ENCODE measurements around the gene KLRK1.
"Not testable (repeated sequence)": the region's sequence is repeated elsewhere in the genome, so short reads cannot be mapped to it uniquely, and the experiment has no call there.

Gene KLRK1

DNA sequence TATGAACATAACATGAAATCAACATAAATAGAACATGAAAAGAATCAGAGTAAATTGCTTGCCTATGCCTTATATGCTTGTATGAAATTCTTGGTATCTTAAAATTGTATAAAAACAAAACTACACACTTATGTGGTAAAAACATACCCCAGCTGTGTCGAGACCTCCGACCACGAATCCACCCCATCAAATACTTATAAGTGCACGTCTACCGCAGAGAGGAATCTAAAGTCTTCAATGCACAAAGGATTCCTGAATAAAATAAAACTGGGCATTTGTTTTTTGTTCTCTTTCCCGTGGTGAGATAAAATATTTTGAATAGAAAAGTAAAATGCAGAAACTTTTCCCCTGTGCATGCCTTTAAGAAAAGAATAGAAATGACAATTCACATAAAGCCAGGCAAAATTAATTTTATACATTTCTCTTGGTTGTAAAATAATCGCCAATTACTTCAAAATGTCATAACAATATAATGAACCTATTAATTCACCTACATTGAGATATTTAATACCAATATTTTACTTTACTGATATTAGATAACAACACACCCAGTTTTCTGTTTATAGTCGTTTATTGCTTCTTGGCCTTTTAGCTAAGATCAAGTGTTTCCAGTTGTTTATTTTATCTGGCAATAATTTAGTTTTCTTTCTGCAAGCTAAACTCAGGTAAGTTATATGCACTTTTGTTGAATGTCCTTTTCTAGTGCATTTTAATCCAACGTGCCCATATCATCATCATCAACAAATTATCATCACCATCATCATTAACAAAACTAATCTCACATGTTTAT, 1.0 kb downstream of the KLRK1 start:
- DNase-seq: no peak

DNA sequence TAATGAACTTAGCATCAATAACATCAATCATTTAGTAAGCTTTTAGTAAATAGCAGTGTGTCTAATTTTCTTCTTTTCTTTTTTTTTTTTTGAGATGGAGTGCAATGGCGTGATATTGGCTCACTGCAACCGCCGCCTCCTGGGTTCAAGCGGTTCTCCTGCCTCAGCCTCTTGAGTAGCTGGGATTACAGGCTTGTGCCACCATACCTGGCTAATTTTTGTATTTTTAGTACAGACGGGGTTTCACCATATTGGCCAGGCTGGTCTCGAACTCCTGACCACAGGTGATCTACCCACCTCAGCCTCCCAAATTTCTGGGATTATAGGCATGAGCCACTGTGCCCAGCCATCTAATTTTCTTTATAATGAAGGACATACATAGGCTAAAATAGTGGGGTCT, 2.3 kb downstream of the KLRK1 start:
- DNase-seq: not testable (repeated sequence)

DNA sequence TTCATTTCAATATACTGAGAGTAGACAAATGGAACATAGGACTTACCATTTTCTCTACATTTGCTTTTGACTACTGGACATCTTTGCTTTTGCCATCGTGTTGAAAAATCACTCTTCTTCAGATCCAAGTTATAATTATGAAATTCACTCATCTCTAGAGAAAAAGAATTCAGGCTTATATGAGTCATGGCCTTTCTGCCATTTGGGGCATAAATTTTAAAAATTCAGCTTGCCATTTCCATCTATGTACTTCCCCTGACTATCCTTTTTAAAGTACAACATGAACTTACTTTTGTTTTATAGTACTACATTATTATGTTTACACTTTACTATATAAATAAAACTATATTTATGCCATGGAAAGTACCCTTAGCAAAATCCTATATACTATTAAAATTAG, 3.0 kb downstream of the KLRK1 start:
- no peak for DNase-seq

DNA sequence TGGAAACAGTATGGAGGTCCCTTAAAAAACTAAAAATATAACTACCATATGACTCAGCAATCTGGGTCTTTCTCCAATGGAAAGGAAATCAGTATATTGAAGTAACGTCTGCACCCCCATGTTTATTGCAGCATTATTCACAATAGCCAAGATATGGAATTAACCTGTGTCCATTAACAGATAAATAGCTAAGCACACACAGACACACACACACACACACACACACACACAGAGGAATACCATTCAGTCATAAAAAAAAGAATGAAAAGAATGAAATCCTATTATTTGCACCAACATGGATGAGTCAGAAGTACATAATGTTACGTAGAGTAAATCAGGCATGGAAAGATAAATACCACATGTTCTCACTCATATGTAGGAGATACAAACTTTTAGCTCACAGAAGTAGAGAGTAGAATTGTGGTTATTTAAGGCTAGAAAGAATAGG, 4.7 kb downstream of the KLRK1 start:
- DNase-seq: peak in 1 of 3 experiments; percentile 67

DNA sequence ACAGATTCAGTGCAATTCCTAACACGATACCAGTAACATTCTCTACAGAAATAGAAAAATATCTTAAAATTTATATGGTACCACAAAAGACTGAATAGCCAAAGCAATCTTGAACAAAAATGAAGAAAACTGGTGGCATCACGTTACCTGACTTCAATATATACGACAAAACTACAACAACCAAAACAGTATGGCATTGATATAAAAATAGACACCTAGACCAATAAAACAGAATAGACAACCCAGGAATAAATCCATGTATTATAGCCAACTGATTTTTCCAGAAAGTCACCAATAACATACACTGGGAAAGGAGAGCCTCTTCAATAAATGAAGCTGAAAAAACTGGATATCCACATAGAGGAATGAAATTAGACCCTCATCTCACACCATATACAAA, 5.7 kb downstream of the KLRK1 start:
- no peak for DNase-seq

DNA sequence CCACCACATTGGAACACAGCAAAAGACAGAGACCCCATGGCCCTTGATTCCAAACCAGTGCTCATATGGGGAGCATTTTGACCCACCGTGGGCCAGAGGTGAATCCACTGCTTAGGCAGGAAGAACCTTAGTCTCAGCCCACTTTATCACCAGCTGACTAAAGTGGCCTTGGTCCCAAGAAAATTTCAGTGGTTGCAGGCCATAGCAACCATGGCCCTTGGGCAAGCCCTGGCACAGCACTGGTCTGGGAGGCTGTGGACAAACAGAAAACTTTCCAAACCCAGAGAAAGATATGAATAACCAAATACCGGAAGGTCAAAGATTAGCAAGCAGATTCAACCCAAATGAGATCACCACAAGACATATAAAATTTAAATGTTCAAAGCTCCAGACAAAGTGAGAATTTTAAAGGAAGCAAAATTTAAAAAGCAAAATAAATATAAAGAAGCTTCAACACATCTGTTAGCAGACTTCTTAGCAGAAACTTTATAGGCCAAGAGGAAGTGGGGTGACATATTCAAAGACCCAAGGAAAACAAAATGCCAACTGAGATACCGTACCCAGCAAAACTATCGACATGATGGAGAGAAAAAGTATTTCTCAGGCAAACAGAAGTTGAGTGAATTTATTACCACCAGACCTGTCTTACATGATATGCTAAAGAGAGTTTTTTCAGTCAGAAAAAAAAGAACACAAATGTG, 7.8 kb downstream of the KLRK1 start:
- DNase-seq: no peak

DNA sequence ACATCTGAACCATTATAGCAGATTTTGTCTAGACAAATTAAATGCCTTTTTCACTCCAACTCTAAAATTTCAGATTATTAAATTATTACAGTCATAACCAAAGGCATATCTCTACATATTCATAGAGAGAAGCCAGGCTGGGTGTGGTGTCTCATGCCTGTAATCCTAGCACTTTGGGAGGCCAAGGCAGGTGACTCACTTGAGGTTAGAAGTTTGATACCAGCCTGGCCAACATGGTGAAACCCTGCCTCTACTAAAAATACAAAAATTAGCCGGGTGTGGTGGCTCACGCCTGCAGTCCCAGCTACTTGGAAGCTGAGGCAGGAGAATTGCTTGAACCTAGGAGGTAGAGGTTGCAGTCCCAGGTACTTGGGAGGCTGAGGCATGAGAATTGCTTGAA, 11.1 kb downstream of the KLRK1 start:
- DNase-seq: not testable (repeated sequence)

DNA sequence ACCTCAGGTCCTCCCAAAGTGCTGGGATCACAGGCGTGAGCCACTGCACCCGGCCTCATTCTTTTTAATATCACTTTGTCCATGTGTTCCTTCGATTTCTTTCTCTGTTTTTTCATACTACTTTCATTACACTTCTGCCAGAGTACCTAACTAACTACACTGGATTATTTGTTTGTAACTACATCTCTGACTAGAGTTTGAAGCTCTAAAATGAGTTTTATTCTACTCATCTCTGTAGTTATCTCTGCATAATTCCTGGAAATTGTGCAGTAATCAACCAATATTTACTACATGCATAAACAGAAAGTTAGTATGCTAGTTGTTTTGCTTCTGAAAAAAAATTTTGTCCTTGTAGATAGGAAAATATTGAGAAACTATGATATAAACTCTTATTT, 15.2 kb downstream of the KLRK1 start:
- no peak for DNase-seq

DNA sequence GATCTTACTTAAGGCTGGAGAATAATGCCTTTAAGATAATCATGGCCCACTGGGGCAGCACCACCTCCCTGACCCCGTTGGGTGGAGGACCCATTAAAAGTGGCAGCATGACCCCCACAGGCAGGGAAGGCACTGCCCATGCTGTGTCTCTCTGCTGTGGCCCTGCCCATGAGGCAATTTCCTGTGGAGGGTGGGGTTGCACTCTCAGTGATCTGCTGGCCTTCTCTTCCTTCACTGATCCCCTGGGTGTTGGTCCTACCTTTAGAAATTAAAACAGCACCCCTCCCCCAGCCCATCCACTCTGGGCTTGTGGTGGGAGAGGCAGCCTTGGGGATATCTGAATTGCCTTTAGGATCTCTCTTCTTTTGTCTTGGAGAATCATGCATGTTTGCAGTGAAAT, 17.3 kb downstream of the KLRK1 start:
- DNase-seq: no peak

DNA sequence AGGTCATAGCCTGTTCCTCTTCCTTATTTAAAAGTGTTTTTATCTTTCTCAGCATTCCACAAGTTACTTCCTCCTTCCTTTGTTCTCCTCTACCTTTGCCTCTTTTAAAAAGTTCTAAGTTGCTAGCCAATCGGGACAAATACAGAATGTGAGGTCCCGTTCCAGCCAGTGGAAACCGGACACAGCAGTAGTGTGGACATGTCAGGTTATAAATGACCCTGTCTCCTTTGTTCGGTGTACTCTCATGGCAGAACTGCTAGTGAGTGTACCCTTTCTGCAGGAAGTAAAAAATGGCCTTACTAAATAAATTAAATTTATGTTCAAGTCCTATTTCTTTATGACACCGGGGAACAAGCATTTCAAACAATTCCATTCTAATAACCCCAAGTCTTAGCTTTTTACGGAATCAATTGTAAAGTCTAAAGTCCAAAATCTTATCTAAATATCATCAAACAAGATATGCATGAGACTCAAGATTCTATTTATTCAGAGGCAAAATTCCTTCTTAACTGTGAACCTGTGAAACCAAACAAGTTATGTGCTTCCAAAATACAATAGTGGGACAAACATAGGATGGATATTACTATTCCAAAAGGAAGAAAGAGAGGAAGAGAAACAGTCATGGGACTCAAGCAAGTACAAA, 17.8 kb downstream of the KLRK1 start:
- DNase-seq: not testable (repeated sequence)

DNA sequence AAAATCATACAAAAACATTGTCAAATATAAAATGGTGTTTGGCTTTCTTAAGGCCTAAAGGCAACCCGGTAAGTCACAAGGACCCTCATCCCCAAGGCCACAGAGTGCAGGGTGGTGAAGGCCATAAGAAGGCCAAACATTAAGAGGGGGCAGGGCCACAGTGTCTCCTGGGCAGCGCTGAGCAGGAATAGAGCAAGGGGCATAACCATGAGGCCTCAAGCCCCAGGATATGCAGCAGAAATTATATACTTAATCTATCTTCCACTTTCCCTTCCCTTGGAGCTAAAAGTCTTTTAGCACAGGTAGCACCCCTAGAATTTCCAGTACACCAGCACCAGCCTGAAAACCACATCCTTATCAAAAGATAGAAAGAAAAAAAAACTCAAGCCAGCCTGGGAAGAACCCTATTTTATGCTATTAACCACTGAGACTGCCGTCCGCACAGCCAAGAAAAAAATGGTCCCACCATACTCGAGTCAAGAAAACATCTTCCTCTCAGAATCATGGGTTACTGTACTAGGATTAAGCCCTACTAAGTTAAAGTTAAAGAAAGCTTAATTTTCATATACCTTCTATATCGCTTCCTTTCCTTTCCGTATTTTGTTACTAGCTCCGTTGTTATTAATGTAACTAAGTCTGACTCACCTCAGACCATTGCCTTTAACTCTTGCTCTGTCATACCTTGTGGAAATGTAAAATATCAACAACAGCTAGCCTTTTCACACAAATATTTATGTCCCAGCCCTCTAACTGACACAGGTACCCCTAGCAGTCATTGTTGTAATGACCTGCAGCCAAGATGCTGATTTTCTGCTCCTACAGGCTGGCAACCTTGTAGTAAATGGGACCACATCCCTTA, 20.1 kb downstream of the KLRK1 start:
- DNase-seq: no peak

DNA sequence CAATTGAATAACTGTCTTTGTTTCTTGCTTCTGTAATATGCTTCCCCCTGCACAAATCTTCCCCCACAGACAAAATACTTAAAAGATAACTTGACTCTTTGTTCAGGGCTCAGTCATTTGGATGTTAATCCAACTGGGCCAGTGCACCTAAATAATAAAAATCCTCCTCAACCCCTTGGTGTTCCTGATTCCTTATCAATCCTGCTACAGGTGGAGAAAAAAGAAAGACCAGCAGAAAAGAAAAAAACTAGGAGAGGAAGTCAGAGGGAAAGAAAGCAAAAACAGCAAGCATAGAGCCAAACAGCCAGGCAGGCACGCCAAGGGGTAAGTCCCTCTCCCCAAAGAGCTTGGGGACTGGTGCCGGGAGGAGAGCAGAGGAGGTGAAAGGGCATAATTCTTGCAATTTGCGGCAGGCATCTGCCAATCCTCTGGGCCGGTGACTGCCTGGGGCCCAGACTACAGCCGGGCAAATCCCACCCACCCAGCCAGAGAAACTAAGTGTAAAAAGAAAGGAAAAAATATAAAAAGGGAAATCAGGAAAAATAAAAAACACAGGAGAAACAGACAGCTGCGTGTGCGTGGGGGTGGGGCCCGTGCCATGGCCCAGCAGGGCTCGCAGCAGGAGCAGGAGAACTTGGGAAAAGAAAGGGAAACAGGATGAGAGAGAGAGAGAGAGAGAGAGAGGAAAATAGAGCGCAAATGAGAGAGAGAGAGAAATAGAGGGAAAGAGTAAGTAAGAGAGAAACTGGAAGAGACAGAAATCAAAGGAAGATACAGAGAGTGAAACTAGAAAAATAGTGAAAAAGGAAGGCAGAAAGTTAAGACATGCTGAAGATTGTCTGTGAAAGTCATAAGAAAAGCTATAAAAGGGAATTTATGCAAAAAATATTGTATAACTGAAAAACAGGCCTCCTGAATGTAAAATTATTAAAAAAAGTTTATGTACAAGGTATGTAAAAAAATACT, 21.4 kb downstream of the KLRK1 start:
- no peak for DNase-seq

DNA sequence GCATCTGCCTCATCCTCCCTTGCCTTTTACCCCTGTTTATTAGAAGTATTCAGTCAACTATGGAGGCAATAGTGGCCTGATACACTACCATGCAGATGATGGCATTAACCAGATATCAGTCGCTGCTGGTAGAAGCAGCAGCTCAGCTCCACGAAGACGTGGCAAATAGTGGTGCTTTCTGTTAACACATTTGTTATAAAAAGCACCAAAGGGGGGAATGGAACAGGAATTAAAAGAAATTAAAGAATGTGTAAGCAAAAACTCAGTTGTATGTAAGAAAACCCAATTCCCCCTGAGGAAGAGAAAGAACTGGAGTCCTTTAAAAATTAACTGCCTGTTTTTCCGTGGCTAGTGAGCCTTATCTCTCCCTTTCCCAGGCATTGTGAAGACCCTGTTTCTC, 22.1 kb downstream of the KLRK1 start:
- not testable (repeated sequence) for DNase-seq

DNA sequence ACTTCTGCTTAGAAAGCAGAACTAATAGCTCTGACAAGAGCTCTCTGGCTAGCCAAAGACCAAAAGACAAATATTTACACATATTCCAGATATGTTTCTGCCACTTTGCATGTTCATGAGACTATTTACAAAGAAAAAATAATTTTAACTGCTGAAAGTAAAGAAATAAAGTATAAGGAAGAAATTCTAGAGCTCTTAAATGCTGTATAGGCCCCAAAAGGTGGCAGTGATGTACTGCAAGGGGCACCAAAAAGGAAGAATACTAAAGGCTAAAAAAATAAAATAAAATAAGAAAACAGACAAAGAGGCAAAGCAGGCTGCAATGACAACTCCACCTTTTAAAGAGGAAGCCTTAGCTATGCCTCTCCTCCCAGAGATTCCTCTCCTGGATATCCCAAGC, 23.0 kb downstream of the KLRK1 start:
- DNase-seq: peak in 2 of 3 experiments; percentile 26 to 41

DNA sequence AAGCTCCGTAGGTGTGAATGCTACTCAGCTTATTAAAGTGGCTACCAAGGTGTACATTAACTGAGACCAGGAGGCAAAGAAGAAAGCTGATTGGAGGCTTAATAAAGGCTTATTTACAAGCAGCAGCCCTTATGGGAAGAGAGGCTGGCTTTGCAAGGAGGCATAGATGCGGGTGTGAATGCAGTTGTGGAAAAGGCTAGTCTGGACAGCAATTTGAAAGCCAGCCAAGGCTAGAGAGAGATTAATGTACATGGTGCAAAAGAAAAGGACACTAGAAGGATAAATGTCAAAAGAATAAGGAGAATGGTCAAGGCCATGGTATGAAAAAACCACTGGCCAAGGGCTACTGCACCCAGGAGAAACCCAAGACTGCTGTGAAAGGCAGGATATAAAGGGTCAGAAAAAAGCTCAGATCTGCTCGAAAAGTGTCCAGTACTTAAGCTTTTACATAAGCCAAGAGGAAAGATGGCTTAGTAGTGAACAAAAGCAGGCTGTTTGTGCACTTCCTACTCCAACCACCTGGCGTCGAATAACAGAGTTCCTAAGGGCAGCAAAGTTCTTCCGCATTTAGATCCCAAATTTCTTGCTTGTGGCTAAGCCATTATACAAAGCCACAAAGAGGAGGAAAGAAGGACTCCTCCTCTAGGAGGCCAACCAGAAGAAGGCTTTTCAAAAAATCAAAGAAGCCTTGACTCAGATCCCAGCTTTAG, 24.0 kb downstream of the KLRK1 start:
- peak in 2 of 3 experiments; percentile 62 to 87 for DNase-seq

DNA sequence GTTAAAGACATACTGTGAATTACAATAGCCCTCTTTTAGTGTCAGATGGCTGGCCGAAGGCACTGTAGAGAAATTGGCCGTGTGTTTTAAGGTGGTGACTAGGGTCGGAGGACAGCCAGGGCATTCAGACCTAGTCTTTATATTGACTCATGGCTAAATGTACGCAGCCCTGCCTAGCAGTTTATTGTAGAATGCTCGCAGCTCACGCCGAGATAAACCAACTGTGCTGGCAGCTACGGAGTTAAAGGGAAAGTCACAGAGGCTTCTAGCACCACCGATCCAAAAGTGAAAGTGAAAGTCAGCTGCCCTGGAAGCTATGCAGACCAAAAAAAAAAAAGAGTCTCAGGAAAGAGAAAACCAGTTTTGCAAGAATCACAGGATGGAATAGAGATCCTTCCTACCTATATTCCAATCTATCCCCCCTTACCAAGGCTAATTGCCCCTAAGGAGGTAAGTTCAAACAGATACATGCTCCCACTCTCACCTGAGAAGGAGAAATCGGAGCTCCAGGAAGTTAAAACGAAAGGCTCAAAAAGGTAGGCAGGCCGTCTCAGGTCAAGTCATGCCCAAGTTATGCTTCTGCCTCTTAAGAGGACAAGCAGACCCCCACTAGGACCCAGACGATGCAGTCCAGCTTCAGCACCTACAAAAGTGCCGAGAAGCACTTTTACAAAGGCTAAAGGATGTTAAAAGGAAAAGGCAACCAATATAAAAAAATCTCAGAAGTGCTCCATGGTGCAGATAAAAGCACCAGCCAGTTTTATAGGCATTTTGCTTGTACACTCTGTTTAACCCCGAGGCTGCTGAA, 24.8 kb downstream of the KLRK1 start:
- DNase-seq: peak; percentile 73 to 95 (median 91)

DNA sequence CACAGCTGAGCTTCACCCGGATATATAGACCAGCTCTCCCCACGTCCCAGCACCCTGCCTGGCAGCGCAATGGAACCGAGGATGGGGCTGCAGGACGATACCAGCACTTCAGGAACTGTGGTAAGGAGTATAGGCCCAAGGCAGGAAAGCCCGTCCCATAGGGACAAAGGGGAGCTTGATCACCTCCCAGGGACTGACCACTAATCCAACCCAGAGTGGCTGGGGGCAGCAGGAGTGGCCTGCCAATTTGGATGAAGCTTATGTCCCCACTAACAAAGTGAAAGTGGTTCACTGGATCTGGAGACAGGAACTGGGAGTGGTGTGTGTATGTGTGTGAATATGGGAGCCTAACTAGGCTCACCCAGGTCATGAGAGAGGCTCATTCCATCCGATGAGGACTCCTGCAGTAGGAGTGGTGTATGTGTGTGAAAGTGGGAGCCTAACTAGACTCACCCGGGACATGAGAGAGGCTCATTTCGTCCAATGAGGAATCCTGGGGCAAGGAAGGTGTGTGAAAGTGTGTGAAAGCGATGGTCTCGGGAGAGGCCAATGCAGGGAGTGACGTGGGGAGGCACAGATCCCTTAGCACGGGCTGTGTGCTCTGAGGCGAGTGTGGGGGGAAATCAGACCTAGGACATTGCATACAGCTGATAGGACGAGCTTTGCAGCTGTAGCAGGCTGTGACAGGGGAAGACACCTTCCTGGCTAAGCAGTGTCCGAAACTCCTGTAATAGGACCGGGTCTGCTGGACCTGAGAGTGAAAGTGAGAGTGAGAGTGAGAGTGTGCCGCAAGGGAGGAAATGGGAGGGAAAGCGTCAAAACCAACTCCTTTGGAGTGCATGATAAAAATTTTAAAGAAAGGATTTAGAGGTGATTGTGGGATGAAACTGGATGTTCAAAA, 25.7 kb downstream of the KLRK1 start:
- DNase-seq: peak; percentile 67 to 82 (median 76)

DNA sequence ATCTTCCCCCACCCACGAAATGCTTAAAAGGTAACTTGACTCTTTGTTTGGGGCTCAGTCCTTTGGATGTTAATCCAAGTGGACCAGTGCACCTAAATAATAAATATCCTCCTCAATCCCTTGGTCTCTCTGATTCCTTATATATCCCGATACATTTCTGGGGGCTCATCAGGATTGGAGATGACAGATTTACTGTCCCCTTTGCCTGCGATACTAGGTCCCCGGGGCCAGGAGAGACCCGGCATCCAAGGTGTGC, 26.3 kb downstream of the KLRK1 start:
- peak in 1 of 3 experiments; percentile 47 for DNase-seq
